Mesothelial cell of epicardium (in vitro differentiated cells): Measurements from ENCODE around the gene AQP5. TPM values are rescaled to one million over a fixed set of nuclear protein-coding genes. Genes with fewer than 3 reads are reported as not detected.

ENCODE experiments used
- DNase-seq, 2 experiments: peaks; one replicate each; pipeline ENCODE4 v3.0.0; 2021; ENCODE audit warnings: low spot score in 2 of 2; ENCODE audit not compliant: unreplicated experiment in 2 of 2
- H3K27ac Mint-ChIP-seq: 2 replicates; pipeline ENCODE4 v1.8.0; 2021; ENCODE audit warnings: mixed read lengths
- H3K27me3 Mint-ChIP-seq: 2 replicates; pipeline ENCODE4 v1.8.0; 2021; ENCODE audit warnings: low read depth, mixed read lengths
- H3K36me3 Mint-ChIP-seq: 2 replicates; pipeline ENCODE4 v1.8.0; 2021; ENCODE audit warnings: mixed read lengths
- H3K4me1 Mint-ChIP-seq: 2 replicates; pipeline ENCODE4 v1.8.0; 2021; ENCODE audit warnings: mixed read lengths
- H3K4me3 Mint-ChIP-seq: 2 replicates; pipeline ENCODE4 v1.8.0; 2021; ENCODE audit warnings: mild to moderate bottlenecking, moderate library complexity, mixed read lengths
- H3K9me3 Mint-ChIP-seq: 2 replicates; pipeline ENCODE4 v1.8.0; 2021; ENCODE audit warnings: mixed read lengths
- total RNA-seq: library from RNA; stranded (reverse); gene quantifications from 3 replicates; pipeline ENCODE4 v1.2.1, GENCODE V29; 2021
- TF ChIP-seq, protein P1 (sequence below): fragments of 200-600 bp; sonication (generic); IDR thresholded peaks from one replicate; pipeline ENCODE4 v1.5.0; 2021; ENCODE audit warnings: antibody characterized with exemption; ENCODE audit not compliant: unreplicated experiment

The AQP5 gene
- total RNA-seq, 1 donor from 2014 or later: 0.16 TPM

GRCh38 chr12:49929581-49929980 is 32.1 kb upstream of the AQP5 start:
- Mint-ChIP-seq H3K27me3 (peaks cover 9% of the 10 kb centered on the region), H3K27ac (no peak overlapping the region), H3K4me1 (peaks cover 10% of the 10 kb centered on the region), H3K36me3 (no peaks in the 10 kb centered on the region), H3K4me3 (no peak overlapping the region), H3K9me3 (peaks cover 3% of the 10 kb centered on the region)
- TF ChIP-seq, protein P1, sequence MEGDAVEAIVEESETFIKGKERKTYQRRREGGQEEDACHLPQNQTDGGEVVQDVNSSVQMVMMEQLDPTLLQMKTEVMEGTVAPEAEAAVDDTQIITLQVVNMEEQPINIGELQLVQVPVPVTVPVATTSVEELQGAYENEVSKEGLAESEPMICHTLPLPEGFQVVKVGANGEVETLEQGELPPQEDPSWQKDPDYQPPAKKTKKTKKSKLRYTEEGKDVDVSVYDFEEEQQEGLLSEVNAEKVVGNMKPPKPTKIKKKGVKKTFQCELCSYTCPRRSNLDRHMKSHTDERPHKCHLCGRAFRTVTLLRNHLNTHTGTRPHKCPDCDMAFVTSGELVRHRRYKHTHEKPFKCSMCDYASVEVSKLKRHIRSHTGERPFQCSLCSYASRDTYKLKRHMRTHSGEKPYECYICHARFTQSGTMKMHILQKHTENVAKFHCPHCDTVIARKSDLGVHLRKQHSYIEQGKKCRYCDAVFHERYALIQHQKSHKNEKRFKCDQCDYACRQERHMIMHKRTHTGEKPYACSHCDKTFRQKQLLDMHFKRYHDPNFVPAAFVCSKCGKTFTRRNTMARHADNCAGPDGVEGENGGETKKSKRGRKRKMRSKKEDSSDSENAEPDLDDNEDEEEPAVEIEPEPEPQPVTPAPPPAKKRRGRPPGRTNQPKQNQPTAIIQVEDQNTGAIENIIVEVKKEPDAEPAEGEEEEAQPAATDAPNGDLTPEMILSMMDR: no peak
- DNase-seq: no peak

DNA sequence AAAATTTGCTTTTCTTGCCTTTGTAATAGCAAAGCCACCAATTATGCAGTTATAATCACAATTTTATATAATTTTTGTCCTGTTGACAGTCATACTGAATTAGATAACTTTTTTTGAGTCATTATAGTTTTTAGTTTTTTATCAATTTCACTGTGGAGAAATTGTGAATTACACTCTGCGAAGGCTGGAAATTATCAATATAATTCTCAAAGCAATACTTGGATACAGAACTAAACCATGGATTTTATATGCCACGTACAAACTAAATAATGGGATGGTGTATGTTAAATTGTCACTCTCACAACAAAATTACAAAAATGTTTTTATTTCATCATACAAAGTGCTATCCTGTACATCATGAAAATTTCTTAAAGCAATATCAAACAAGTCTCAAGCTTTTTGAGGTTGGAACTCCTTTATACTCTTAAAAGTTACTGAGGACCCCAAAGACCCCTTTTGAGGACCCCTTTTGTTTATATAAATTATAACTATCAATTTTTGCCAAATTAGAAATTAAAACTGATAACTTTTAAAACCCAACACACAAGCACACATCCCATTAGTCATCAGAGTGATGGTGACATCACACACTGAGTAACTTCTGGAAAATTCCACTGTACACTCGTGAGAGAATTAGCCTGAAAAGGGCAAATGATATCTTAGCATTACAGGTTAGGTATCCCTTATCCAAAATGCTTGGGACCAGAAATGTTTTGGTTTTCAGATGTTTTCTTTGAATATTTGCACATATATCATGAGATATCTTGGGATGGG is 31.0 kb upstream of the AQP5 start:
- Mint-ChIP-seq H3K9me3 (peaks cover 8% of the 10 kb centered on the region), H3K27me3 (peaks cover 9% of the 10 kb centered on the region), H3K36me3 (no peaks in the 10 kb centered on the region), H3K4me3 (no peak overlapping the region), H3K4me1 (peaks cover 9% of the 10 kb centered on the region), H3K27ac (no peak overlapping the region)
- TF ChIP-seq, protein P1: peak; percentile 43
- DNase-seq: no peak

- Mint-ChIP-seq H3K4me1 (peaks cover 3% of the 10 kb centered on the region), H3K27me3 (peaks cover 9% of the 10 kb centered on the region), H3K9me3 (peaks cover 8% of the 10 kb centered on the region), H3K36me3 (no peaks in the 10 kb centered on the region), H3K4me3 (no peak overlapping the region), H3K27ac (no peak overlapping the region)
- DNase-seq: no peak
- TF ChIP-seq, protein P1: no peak
These were observed 29.6 kb upstream of the AQP5 start for GRCh38 chr12:49932023-49932422.

DNA sequence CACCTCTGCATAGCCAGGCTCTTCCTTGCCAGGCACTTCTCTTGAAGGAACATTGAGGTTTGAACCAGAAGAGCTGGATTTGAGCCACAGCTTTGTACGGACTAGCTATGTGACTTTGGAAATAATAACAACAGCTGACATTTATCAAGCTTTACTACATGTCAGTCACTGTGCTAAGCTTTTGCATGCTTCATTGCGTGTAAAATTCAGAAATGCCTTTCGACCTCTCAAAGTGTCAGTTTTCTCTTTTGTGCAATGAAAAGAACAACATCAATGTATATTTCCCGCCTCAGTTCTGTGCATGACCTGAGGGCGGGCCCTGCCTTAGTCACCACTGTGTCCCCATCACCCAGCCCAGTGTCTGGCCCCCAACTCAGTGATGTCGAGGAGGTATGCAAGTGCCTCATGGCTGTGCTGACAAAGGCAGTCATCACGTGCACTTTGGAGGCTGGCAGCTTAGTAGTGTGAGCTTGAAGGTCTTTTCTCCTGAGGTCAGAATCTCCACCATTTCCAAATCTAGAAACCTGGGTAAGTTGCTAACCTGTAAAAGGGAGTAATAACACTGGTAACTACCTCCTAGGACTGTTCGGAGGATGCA is 29.0 kb upstream of the AQP5 start:
- H3K36me3 Mint-ChIP-seq: no peaks in the 10 kb centered on the region
- H3K27ac Mint-ChIP-seq: no peak overlapping the region

GRCh38 chr12:49933796-49934195 is 27.9 kb upstream of the AQP5 start:
- no peak for DNase-seq
- H3K9me3 Mint-ChIP-seq: peaks cover 8% of the 10 kb centered on the region
- H3K27me3 Mint-ChIP-seq: peaks cover 5% of the 10 kb centered on the region
- TF ChIP-seq, protein P1: no peak
- H3K27ac Mint-ChIP-seq: peak overlapping the region; percentile 59
- no peak overlapping the region for H3K4me3 Mint-ChIP-seq
- H3K36me3 Mint-ChIP-seq: no peaks in the 10 kb centered on the region
- peaks cover 3% of the 10 kb centered on the region for H3K4me1 Mint-ChIP-seq

More for the DNA sequence above, 29.0 kb upstream of the AQP5 start:
- DNase-seq: no peak
- peaks cover 9% of the 10 kb centered on the region for H3K27me3 Mint-ChIP-seq
- peaks cover 8% of the 10 kb centered on the region for H3K9me3 Mint-ChIP-seq
- TF ChIP-seq, protein P1: no peak
- peaks cover 3% of the 10 kb centered on the region for H3K4me1 Mint-ChIP-seq
- H3K4me3 Mint-ChIP-seq: no peak overlapping the region
